Osteoblast (primary cell): ENCODE measurements around the gene IL27RA. TPM values are rescaled to one million over a fixed set of nuclear protein-coding genes. Genes with fewer than 3 reads are reported as not detected.
A peak's percentile ranks its signal among the peaks of the same experiment; 100 is the strongest.

Experiments used
- DNase-seq: peaks from one replicate; pipeline ENCODE4 v3.0.0; 2011; ENCODE audit warnings: low spot score, mixed read lengths; ENCODE audit not compliant: insufficient read length; ENCODE audit errors: missing footprints
- H2AFZ ChIP-seq: 2 replicates; pipeline ENCODE4 v1.6.0; 2011; ENCODE audit warnings: mild to moderate bottlenecking, low read length
- H3K27ac ChIP-seq: 2 replicates; pipeline ENCODE4 v1.5.1; 2011; ENCODE audit warnings: mild to moderate bottlenecking, low read depth, low read length, moderate library complexity
- H3K27me3 ChIP-seq: 2 replicates; pipeline ENCODE4 v1.6.0; 2012; ENCODE audit warnings: mild to moderate bottlenecking, control low read depth, inconsistent platforms, low read length, moderate library complexity; ENCODE audit not compliant: insufficient read depth
- H3K36me3 ChIP-seq: 2 replicates; pipeline ENCODE4 v1.5.1; 2011; ENCODE audit warnings: mild to moderate bottlenecking, low read length, control low read depth, moderate library complexity; ENCODE audit not compliant: insufficient read depth
- H3K4me1 ChIP-seq: 2 replicates; pipeline ENCODE4 v1.5.1; 2011; ENCODE audit warnings: mild to moderate bottlenecking, low read length, control low read depth, moderate library complexity; ENCODE audit not compliant: insufficient read depth
- H3K4me2 ChIP-seq: 2 replicates; pipeline ENCODE4 v1.6.0; 2011; ENCODE audit warnings: mild to moderate bottlenecking, low read length; ENCODE audit not compliant: insufficient read depth
- H3K4me3 ChIP-seq: fragments of 200-600 bp; sonication (generic); 3 replicates; pipeline ENCODE4 v1.5.1; 2012; ENCODE audit warnings: mild to moderate bottlenecking, low read length, inconsistent platforms; ENCODE audit not compliant: insufficient read depth
- H3K79me2 ChIP-seq: 2 replicates; pipeline ENCODE4 v1.6.0; 2012; ENCODE audit warnings: mild to moderate bottlenecking, low read length, control low read depth, inconsistent platforms; ENCODE audit not compliant: insufficient read depth
- H3K9me3 ChIP-seq: 2 replicates; pipeline ENCODE4 v1.5.1; 2011; ENCODE audit warnings: low read depth, low read length, control low read depth
- H4K20me1 ChIP-seq: 2 replicates; pipeline ENCODE4 v1.6.0; 2012; ENCODE audit warnings: mild to moderate bottlenecking, low read length, control low read depth; ENCODE audit not compliant: insufficient read depth
- total RNA-seq: library from RNA; depleted of rRNA; stranded (reverse); fragments of >200 nt; gene quantifications from 2 replicates; pipeline ENCODE4 v1.2.3, GENCODE V29; 2012
- TF ChIP-seq, protein P1 (sequence below): IDR thresholded peaks from 2 replicates; pipeline ENCODE4 v1.5.1; 2011; ENCODE audit warnings: mild to moderate bottlenecking, low read depth, low read length, moderate library complexity; ENCODE audit errors: extremely low read depth

The IL27RA gene
- total RNA-seq, 1 donor = 1.1 TPM

GRCh38 chr19:14061751-14062557 lies 30.4 kb downstream of the IL27RA start, which contains the start of gene PALM3:
TSS of gene PALM3 (minus strand) at chr19:14062076. CDS start at chr19:14061980, 96 bp downstream.
- no peaks in the 10 kb centered on the region for H3K9me3 ChIP-seq
- H3K27me3 ChIP-seq = peaks cover 18% of the 10 kb centered on the region
- no peak within 1 kb of the TSS for H3K4me2 ChIP-seq
- H3K4me1 ChIP-seq = no peaks in the 10 kb centered on the region
- no peak within 1 kb of the TSS for H2AFZ ChIP-seq
- peak; percentile 80 for DNase-seq
- no peaks in the 10 kb centered on the region for H3K79me2 ChIP-seq
- H3K36me3 ChIP-seq = no peaks in the 10 kb centered on the region
- TF ChIP-seq, protein P1, sequence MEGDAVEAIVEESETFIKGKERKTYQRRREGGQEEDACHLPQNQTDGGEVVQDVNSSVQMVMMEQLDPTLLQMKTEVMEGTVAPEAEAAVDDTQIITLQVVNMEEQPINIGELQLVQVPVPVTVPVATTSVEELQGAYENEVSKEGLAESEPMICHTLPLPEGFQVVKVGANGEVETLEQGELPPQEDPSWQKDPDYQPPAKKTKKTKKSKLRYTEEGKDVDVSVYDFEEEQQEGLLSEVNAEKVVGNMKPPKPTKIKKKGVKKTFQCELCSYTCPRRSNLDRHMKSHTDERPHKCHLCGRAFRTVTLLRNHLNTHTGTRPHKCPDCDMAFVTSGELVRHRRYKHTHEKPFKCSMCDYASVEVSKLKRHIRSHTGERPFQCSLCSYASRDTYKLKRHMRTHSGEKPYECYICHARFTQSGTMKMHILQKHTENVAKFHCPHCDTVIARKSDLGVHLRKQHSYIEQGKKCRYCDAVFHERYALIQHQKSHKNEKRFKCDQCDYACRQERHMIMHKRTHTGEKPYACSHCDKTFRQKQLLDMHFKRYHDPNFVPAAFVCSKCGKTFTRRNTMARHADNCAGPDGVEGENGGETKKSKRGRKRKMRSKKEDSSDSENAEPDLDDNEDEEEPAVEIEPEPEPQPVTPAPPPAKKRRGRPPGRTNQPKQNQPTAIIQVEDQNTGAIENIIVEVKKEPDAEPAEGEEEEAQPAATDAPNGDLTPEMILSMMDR = no peak
- no peaks in the 10 kb centered on the region for H4K20me1 ChIP-seq
- H3K4me3 ChIP-seq = no peak within 1 kb of the TSS
- no peak within 1 kb of the TSS for H3K27ac ChIP-seq

GRCh38 chr19:14062558-14062855 lies 30.9 kb downstream of the IL27RA start:
- TF ChIP-seq, protein P1 = no peak
- H3K36me3 ChIP-seq = no peaks in the 10 kb centered on the region
- no peak overlapping the region for H3K4me3 ChIP-seq
- H3K27ac ChIP-seq = no peak overlapping the region
- H3K79me2 ChIP-seq = no peaks in the 10 kb centered on the region
- H3K4me1 ChIP-seq = no peaks in the 10 kb centered on the region
- DNase-seq = no peak
- peaks cover 18% of the 10 kb centered on the region for H3K27me3 ChIP-seq
- no peaks in the 10 kb centered on the region for H4K20me1 ChIP-seq
- H3K4me2 ChIP-seq = no peak overlapping the region
- no peak overlapping the region for H2AFZ ChIP-seq
- no peaks in the 10 kb centered on the region for H3K9me3 ChIP-seq

GRCh38 chr19:14063105-14063504 lies 31.5 kb downstream of the IL27RA start:
- Histone ChIP-seq H3K9me3 (no peaks in the 10 kb centered on the region), H3K4me3 (no peak overlapping the region), H2AFZ (no peak overlapping the region), H3K27me3 (peaks cover 15% of the 10 kb centered on the region), H3K4me2 (no peak overlapping the region), H3K79me2 (no peaks in the 10 kb centered on the region), H4K20me1 (no peaks in the 10 kb centered on the region), H3K27ac (no peak overlapping the region), H3K36me3 (no peaks in the 10 kb centered on the region), H3K4me1 (no peaks in the 10 kb centered on the region)
- peak; percentile 63 for DNase-seq
- TF ChIP-seq, protein P1 = no peak

DNA sequence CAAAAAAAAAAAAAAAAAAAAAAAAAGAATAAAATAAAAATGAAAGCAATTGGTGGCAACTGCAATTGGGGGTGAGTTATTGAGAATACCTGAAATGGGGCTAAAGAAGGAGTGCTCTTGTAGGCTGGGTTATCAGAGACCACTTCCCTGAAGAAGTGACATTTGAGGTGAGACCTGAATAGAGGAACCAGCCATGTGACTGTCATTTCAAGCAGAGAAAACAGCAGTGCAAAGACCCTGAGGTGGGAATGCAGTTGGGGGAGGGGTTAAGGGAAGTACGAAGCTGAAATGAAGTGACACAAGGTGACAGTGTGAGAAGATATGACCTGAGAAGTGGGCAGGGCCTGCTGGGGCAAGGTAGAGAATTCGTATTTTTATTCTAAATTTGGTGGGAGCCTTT lies 34.6 kb downstream of the IL27RA start:
- no peak overlapping the region for H2AFZ ChIP-seq
- TF ChIP-seq, protein P1 = no peak

More for the DNA sequence above, 34.6 kb downstream of the IL27RA start:
- Histone ChIP-seq H3K27me3 (no peaks in the 10 kb centered on the region), H3K27ac (no peak overlapping the region), H3K4me2 (no peak overlapping the region), H4K20me1 (no peaks in the 10 kb centered on the region), H3K79me2 (no peaks in the 10 kb centered on the region), H3K9me3 (no peaks in the 10 kb centered on the region), H3K4me1 (no peaks in the 10 kb centered on the region), H3K4me3 (no peak overlapping the region), H3K36me3 (no peaks in the 10 kb centered on the region)
- no peak for DNase-seq
